AG04449 (cell line): Measurements from ENCODE around the gene ZNF664.

Source experiments
- CTCF ChIA-PET: fragments of 350-600 bp; formaldehyde crosslinking; extraction: SDS; loops from one replicate; lab custom pipeline; 2021; ENCODE audit warnings: antibody characterized with exemption; lab: Yijun Ruan, JAX
- POLR2A ChIA-PET: fragments of 400-600, 350-600 bp; formaldehyde crosslinking; extraction: SDS; loops from one replicate; lab custom pipeline; 2020; ENCODE audit warnings: antibody characterized with exemption, inconsistent platforms; lab: Yijun Ruan, JAX
- DNase-seq: peaks from one replicate; pipeline ENCODE4 v3.0.0-alpha.2; 2010; ENCODE audit warnings: low read depth, low spot score
- H3K4me3 ChIP-seq: 2 replicates; pipeline ENCODE4 v1.5.1; 2011; ENCODE audit warnings: low read depth, mild to moderate bottlenecking, control low read depth, low read length
- CTCF ChIP-seq: IDR thresholded peaks from one replicate; pipeline ENCODE4 v1.5.1; 2011; ENCODE audit warnings: mild to moderate bottlenecking, moderate library complexity, low read length, control low read depth, inconsistent platforms; ENCODE audit not compliant: insufficient read depth; ENCODE audit errors: missing control alignments

Gene ZNF664

GRCh38 chr12:124002021-124002644 lies 29.1 kb downstream of the ZNF664 start:
- POLR2A ChIA-PET, result interaction anchor here (0.6 kb wide), 1 partner anchor 247 kb away, joined by 3 read pairs; no protein-coding TSS in a partner anchor
- TF ChIP-seq CTCF, result no peak
- no peak for DNase-seq
- no peak overlapping the region for H3K4me3 ChIP-seq
- CTCF ChIA-PET, result interaction anchor here (1.0 to 3.3 kb wide), 4 partner anchors 14 to 92 kb away, joined by 3 to 15 read pairs (median 4); no protein-coding TSS in a partner anchor

- no peak overlapping the region for H3K4me3 ChIP-seq
- POLR2A ChIA-PET, result no interaction called here
- CTCF ChIA-PET, result interaction anchor here (1.0 to 3.3 kb wide), 4 partner anchors 14 to 92 kb away, joined by 3 to 15 read pairs (median 4); no protein-coding TSS in a partner anchor
- DNase-seq, result no peak
- TF ChIP-seq CTCF, result no peak
Observed at GRCh38 chr12:124002654-124003053, 29.6 kb downstream of the ZNF664 start.

- POLR2A ChIA-PET, result no interaction called here
Observed at GRCh38 chr12:124004233-124004875, 31.3 kb downstream of the ZNF664 start.

GRCh38 chr12:124006085-124006845 lies 33.2 kb downstream of the ZNF664 start:
- H3K4me3 ChIP-seq, result no peak overlapping the region
- CTCF ChIA-PET, result interaction anchor here (1.4 to 1.6 kb wide), 2 partner anchors 10 to 26 kb away, joined by 4 to 6 read pairs; no protein-coding TSS in a partner anchor
- POLR2A ChIA-PET, result interaction anchor here (1.4 kb wide), 1 partner anchor 24 kb away, joined by 3 read pairs; no protein-coding TSS in a partner anchor
- no peak for DNase-seq
- no peak for TF ChIP-seq CTCF

More at GRCh38 chr12:124004233-124004875, 31.3 kb downstream of the ZNF664 start:
- TF ChIP-seq CTCF, result no peak
- no peak overlapping the region for H3K4me3 ChIP-seq
- CTCF ChIA-PET, result interaction anchor here (1.3 to 1.7 kb wide), 2 partner anchors 19 to 203 kb away, joined by 3 to 8 read pairs; no protein-coding TSS in a partner anchor
- no peak for DNase-seq

GRCh38 chr12:124006846-124007713 lies 34.1 kb downstream of the ZNF664 start:
- ChIA-PET CTCF (interaction anchor here (1.4 to 1.7 kb wide), 3 partner anchors 10 to 25 kb away, joined by 4 to 6 read pairs (median 4); no protein-coding TSS in a partner anchor), POLR2A (interaction anchor here (1.4 kb wide), 1 partner anchor 23 kb away, joined by 3 read pairs; no protein-coding TSS in a partner anchor)
- DNase-seq, result no peak
- no peak overlapping the region for H3K4me3 ChIP-seq
- no peak for TF ChIP-seq CTCF
